ENCODE results near the gene RAPGEF4. TPM values are rescaled to one million over a fixed set of nuclear protein-coding genes. Genes with fewer than 3 reads are reported as not detected.

The RAPGEF4 gene
- total and polyA plus RNA-seq, 4 donors: 0.46 to 22.8 (median 3.9) TPM

DNA sequence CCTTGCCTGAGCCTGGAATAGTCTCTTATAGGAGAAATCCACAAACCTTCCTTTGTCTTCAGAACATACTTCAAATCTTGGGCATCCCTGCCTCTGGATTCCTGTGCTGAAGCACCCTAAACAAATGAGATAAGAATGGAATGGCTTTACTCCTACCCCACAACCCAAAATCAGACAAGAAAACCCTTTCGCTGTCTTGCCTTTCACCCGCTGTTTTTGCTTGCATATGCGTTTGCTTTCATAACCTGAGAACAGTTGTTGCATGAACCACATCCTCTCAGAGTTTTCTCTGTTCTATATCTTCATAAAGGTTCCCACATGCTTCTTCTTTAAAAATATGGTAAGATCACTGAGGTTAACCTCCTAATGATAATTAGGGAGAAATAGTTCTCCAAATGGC, 207.9 kb downstream of the RAPGEF4 start:
- no peak overlapping the region for H3K4me3 ChIP-seq (ENCODE audit: low read length in 2 of 2)
- ATAC-seq (ENCODE audit: low FRiP score) (no peak), DNase-seq (no peak)
- H3K27ac ChIP-seq (ENCODE audit: low read depth in 1 of 2, low read length in 2 of 2): no peak overlapping the region
- no peaks in the 10 kb centered on the region for H3K27me3 ChIP-seq (ENCODE audit: control insufficient read depth in 1 of 2, insufficient read depth in 2 of 2, low read length in 1 of 2)
- H3K4me1 ChIP-seq (ENCODE audit: control insufficient read depth in 1 of 2, insufficient read depth in 2 of 2, low read length in 2 of 2): no peaks in the 10 kb centered on the region
- no peaks in the 10 kb centered on the region for H3K9me3 ChIP-seq (ENCODE audit: control insufficient read depth, low read length)
- WGBS, 2 donors: 93 to 96% methylated on average over 3 of the region's 3 CpGs
- no peaks in the 10 kb centered on the region for H3K36me3 ChIP-seq (ENCODE audit: control insufficient read depth in 1 of 2, insufficient read depth in 2 of 2, low read length in 1 of 2)
- intact Hi-C loops (cut with DNase I): no loop called here

DNA sequence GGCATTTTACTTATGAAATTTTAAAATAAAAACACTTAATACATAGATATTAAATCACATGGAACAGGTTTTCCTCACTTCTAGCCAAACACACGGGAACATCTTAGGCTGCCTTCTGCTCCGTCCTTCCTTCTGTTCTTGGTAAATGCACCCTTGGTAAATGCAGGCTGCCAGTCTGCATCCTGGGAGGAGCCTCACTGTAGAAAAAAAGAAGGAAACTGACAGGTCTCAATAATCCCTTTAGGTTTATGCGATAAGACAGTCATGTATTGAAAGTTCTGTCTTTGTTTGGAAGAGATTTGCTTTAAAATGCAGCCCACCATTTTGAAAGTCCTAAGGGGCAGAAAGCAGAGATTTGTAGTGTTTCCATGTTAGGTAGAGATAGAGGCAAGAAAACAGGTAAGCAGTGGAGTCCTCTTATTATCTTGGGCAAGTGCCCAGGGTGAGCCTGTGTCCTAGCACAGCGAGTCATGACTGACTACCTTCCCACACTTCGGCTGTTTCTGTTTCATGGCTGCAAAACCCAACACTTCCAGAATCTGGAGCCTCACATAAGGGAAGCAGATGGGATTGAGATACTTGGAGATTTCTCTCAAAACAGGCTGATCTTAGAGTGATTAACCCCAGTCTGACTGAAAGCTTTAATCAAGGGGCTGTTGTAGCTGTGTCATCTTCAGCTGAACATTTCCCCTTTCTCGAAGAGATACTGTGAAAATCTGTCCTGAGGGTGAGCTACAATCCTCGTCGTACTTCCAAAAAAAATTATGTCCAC, 208.6 kb downstream of the RAPGEF4 start:
- ATAC-seq (ENCODE audit: low FRiP score): no peak
- no peaks in the 10 kb centered on the region for H3K4me1 ChIP-seq (ENCODE audit: control insufficient read depth in 1 of 2, insufficient read depth in 2 of 2, low read length in 2 of 2)
- H3K4me3 ChIP-seq (ENCODE audit: low read length in 2 of 2): no peak overlapping the region
- DNase-seq: no peak
- WGBS, 2 donors: 64 to 85% methylated on average over 8 of the region's 8 CpGs
- no peaks in the 10 kb centered on the region for H3K36me3 ChIP-seq (ENCODE audit: control insufficient read depth in 1 of 2, insufficient read depth in 2 of 2, low read length in 1 of 2)
- no peaks in the 10 kb centered on the region for H3K27me3 ChIP-seq (ENCODE audit: control insufficient read depth in 1 of 2, insufficient read depth in 2 of 2, low read length in 1 of 2)
- no peaks in the 10 kb centered on the region for H3K9me3 ChIP-seq (ENCODE audit: control insufficient read depth, low read length)
- H3K27ac ChIP-seq (ENCODE audit: low read depth in 1 of 2, low read length in 2 of 2): no peak overlapping the region
- intact Hi-C loops (cut with DNase I): no loop called here

DNA sequence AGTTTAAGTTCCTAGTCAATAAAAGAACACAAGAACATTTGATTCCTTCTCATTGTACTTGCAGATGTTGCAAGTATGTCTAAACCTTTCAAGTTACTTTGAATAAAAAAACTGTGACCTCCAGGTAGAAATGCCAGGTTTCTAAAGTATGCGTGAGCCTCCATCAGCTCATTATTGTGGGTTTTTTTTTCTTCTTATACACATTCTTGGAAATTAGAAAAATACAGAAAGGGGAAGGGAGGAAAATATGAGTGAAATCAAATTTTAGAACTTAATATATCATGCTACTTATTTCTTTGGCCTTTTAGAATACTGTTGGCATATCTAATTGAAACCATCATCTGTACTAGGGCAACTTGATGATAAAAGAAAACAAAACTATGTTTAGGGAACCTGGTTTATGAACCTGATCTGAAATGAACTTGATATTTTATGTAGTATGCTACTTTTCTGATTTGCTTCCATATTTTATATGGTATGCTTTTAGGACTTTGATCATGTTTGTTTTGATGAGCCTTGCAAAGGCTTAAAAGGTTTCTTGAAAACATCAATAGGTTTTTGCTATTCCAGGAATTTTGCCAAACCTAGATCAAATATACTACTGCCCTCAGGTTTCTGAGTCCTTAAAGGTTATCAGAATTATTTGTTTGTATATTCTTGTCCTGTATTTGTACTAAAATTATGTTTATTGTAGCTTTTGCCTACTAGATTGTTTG, 209.3 kb downstream of the RAPGEF4 start:
- no peak overlapping the region for H3K27ac ChIP-seq (ENCODE audit: low read depth in 1 of 2, low read length in 2 of 2)
- DNase-seq (no peak), ATAC-seq (ENCODE audit: low FRiP score) (no peak)
- no peaks in the 10 kb centered on the region for H3K36me3 ChIP-seq (ENCODE audit: control insufficient read depth in 1 of 2, insufficient read depth in 2 of 2, low read length in 1 of 2)
- no peaks in the 10 kb centered on the region for H3K27me3 ChIP-seq (ENCODE audit: control insufficient read depth in 1 of 2, insufficient read depth in 2 of 2, low read length in 1 of 2)
- WGBS, 2 donors: 96 to 97% methylated on average over 1 of the region's 1 CpG
- intact Hi-C loops (cut with DNase I): no loop called here
- H3K9me3 ChIP-seq (ENCODE audit: control insufficient read depth, low read length): no peaks in the 10 kb centered on the region
- no peaks in the 10 kb centered on the region for H3K4me1 ChIP-seq (ENCODE audit: control insufficient read depth in 1 of 2, insufficient read depth in 2 of 2, low read length in 2 of 2)
- no peak overlapping the region for H3K4me3 ChIP-seq (ENCODE audit: low read length in 2 of 2)

DNA sequence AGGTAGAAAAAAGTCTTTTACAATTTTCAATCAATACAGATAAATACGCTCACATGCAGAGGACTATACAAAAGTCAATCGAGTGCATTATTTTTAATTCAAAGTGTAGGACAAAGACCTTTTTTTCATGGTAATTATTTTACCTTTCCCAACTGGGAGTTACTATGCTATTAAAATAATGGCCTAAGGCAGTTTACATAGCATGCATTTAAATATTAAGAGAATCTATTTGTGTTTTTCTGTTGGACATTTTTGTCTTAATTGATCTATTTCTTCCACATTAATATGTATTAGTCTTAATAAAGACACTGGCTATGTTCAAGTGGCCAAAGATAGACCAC, 209.8 kb downstream of the RAPGEF4 start:
- Histone ChIP-seq H3K27me3 (ENCODE audit: control insufficient read depth in 1 of 2, insufficient read depth in 2 of 2, low read length in 1 of 2) (no peaks in the 10 kb centered on the region), H3K9me3 (ENCODE audit: control insufficient read depth, low read length) (no peaks in the 10 kb centered on the region), H3K27ac (ENCODE audit: low read depth in 1 of 2, low read length in 2 of 2) (no peak overlapping the region), H3K36me3 (ENCODE audit: control insufficient read depth in 1 of 2, insufficient read depth in 2 of 2, low read length in 1 of 2) (no peaks in the 10 kb centered on the region), H3K4me3 (ENCODE audit: low read length in 2 of 2) (no peak overlapping the region), H3K4me1 (ENCODE audit: control insufficient read depth in 1 of 2, insufficient read depth in 2 of 2, low read length in 2 of 2) (no peaks in the 10 kb centered on the region)
- ATAC-seq (ENCODE audit: low FRiP score): no peak
- intact Hi-C loops (cut with DNase I): no loop called here
- 90 to 91% methylated on average over 2 of the region's 2 CpGs for WGBS, 2 donors
- no peak for DNase-seq

- no peak overlapping the region for H3K27ac ChIP-seq (ENCODE audit: low read depth in 1 of 2, low read length in 2 of 2)
- H3K4me3 ChIP-seq (ENCODE audit: low read length in 2 of 2): no peak overlapping the region
- no peaks in the 10 kb centered on the region for H3K4me1 ChIP-seq (ENCODE audit: control insufficient read depth in 1 of 2, insufficient read depth in 2 of 2, low read length in 2 of 2)
- DNase-seq: no peak
- intact Hi-C loops (cut with DNase I): no loop called here
- H3K36me3 ChIP-seq (ENCODE audit: control insufficient read depth in 1 of 2, insufficient read depth in 2 of 2, low read length in 1 of 2): no peaks in the 10 kb centered on the region
- WGBS, 2 donors: 57 to 59% methylated on average over 3 of the region's 3 CpGs
- H3K27me3 ChIP-seq (ENCODE audit: control insufficient read depth in 1 of 2, insufficient read depth in 2 of 2, low read length in 1 of 2): no peaks in the 10 kb centered on the region
- no peak for ATAC-seq (ENCODE audit: low FRiP score)
- no peaks in the 10 kb centered on the region for H3K9me3 ChIP-seq (ENCODE audit: control insufficient read depth, low read length)
These were observed 212.0 kb downstream of the RAPGEF4 start for GRCh38 chr2:172947461-172948153.

DNA sequence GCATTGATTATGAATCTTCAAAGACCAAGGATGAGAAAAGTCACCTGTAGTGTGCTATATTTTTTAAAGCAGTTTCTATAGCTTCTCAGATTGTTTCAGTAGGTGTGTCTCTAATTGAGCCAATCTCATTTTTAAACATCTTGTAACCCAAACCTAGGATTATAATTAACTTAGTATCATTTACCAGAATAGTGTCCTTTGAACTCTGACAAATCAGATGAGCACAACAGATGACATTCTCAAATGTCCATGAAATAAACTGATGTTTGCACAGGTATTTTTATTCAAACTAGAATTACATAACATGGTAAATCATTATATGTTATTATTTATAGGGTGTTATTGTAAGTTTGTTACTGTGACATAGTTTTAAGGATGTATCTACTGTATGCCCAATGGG, 213.9 kb downstream of the RAPGEF4 start:
- ATAC-seq (ENCODE audit: low FRiP score) (no peak), DNase-seq (no peak)
- no peaks in the 10 kb centered on the region for H3K9me3 ChIP-seq (ENCODE audit: control insufficient read depth, low read length)
- no peaks in the 10 kb centered on the region for H3K36me3 ChIP-seq (ENCODE audit: control insufficient read depth in 1 of 2, insufficient read depth in 2 of 2, low read length in 1 of 2)
- no peak overlapping the region for H3K27ac ChIP-seq (ENCODE audit: low read depth in 1 of 2, low read length in 2 of 2)
- H3K27me3 ChIP-seq (ENCODE audit: control insufficient read depth in 1 of 2, insufficient read depth in 2 of 2, low read length in 1 of 2): no peaks in the 10 kb centered on the region
- intact Hi-C loops (cut with DNase I): no loop called here
- no peak overlapping the region for H3K4me3 ChIP-seq (ENCODE audit: low read length in 2 of 2)
- no peaks in the 10 kb centered on the region for H3K4me1 ChIP-seq (ENCODE audit: control insufficient read depth in 1 of 2, insufficient read depth in 2 of 2, low read length in 2 of 2)

GRCh38 chr2:172950565-172950964, 214.9 kb downstream of the RAPGEF4 start:
- Histone ChIP-seq H3K27me3 (ENCODE audit: control insufficient read depth in 1 of 2, insufficient read depth in 2 of 2, low read length in 1 of 2) (no peaks in the 10 kb centered on the region), H3K4me3 (ENCODE audit: low read length in 2 of 2) (no peak overlapping the region), H3K36me3 (ENCODE audit: control insufficient read depth in 1 of 2, insufficient read depth in 2 of 2, low read length in 1 of 2) (no peaks in the 10 kb centered on the region), H3K9me3 (ENCODE audit: control insufficient read depth, low read length) (no peaks in the 10 kb centered on the region), H3K27ac (ENCODE audit: low read depth in 1 of 2, low read length in 2 of 2) (no peak overlapping the region), H3K4me1 (ENCODE audit: control insufficient read depth in 1 of 2, insufficient read depth in 2 of 2, low read length in 2 of 2) (no peaks in the 10 kb centered on the region)
- DNase-seq (no peak), ATAC-seq (ENCODE audit: low FRiP score) (no peak)
- intact Hi-C loops (cut with DNase I): no loop called here

DNA sequence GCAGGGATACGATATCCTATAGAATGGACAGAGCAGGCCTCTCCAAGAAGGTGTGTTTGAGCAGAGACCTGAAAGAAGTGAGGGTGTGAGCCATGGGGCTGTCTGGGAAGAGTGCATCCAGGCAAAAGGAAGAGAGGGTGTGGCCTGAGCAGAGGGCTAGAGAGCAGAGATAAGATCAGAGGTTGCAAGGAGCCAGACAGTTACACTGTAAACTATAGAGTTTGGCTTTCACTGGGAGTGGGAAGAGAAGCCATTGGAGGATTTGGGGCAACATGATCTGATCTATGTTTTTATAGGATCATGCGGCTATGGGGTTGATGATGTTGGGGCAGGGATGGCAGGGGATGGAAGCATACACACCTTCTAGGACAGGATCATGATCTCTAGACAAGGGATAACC, 215.9 kb downstream of the RAPGEF4 start:
- Histone ChIP-seq H3K4me1 (ENCODE audit: control insufficient read depth in 1 of 2, insufficient read depth in 2 of 2, low read length in 2 of 2) (no peaks in the 10 kb centered on the region), H3K27ac (ENCODE audit: low read depth in 1 of 2, low read length in 2 of 2) (no peak overlapping the region), H3K27me3 (ENCODE audit: control insufficient read depth in 1 of 2, insufficient read depth in 2 of 2, low read length in 1 of 2) (no peaks in the 10 kb centered on the region), H3K9me3 (ENCODE audit: control insufficient read depth, low read length) (no peaks in the 10 kb centered on the region), H3K4me3 (ENCODE audit: low read length in 2 of 2) (no peak overlapping the region), H3K36me3 (ENCODE audit: control insufficient read depth in 1 of 2, insufficient read depth in 2 of 2, low read length in 1 of 2) (no peaks in the 10 kb centered on the region)
- intact Hi-C loops (cut with DNase I): no loop called here
- DNase-seq (no peak), ATAC-seq (ENCODE audit: low FRiP score) (no peak)
- WGBS, 2 donors: 93 to 97% methylated on average over 2 of the region's 2 CpGs

DNA sequence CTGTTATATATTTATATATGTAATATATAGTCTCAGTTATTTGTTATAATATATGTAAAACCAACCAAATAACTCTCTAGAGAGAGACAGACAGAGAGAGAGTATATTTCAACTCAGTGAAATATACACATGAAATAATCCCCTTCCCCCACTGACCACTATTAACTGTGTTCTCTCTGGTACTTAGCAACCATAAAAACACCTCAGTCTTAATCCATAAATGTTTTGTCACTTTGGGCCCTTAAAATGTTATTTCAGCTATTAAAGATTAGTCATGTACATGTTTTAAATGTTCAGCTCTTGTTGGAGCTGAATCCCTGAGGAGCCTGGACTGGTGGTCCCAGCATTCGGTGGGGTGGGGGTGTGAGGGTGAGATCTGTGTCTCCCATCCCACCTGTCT, 217.8 kb downstream of the RAPGEF4 start:
- no peak for DNase-seq
- H3K4me1 ChIP-seq (ENCODE audit: control insufficient read depth in 1 of 2, insufficient read depth in 2 of 2, low read length in 2 of 2): no peaks in the 10 kb centered on the region
- H3K9me3 ChIP-seq (ENCODE audit: control insufficient read depth, low read length): no peaks in the 10 kb centered on the region
- no peak overlapping the region for H3K4me3 ChIP-seq (ENCODE audit: low read length in 2 of 2)
- 31 to 56% methylated on average over 1 of the region's 1 CpG for WGBS, 2 donors
- intact Hi-C loops (cut with DNase I): no loop called here
- H3K27ac ChIP-seq (ENCODE audit: low read depth in 1 of 2, low read length in 2 of 2): no peak overlapping the region
- no peak for ATAC-seq (ENCODE audit: low FRiP score)
- no peaks in the 10 kb centered on the region for H3K36me3 ChIP-seq (ENCODE audit: control insufficient read depth in 1 of 2, insufficient read depth in 2 of 2, low read length in 1 of 2)
- H3K27me3 ChIP-seq (ENCODE audit: control insufficient read depth in 1 of 2, insufficient read depth in 2 of 2, low read length in 1 of 2): no peaks in the 10 kb centered on the region

Measured in aorta (tissue), 5 donors.